GM10266 (cell line): Measurements from ENCODE around the gene ROBO2.

Experiments used
- DNase-seq: peaks from one replicate; pipeline ENCODE4 v3.0.0; 2012; ENCODE audit errors: extremely low spot score
- CTCF ChIP-seq: IDR thresholded peaks from 2 replicates; pipeline ENCODE4 v1.5.1; 2012; ENCODE audit warnings: mild to moderate bottlenecking, low read depth; ENCODE audit not compliant: control insufficient read depth, insufficient read depth; ENCODE audit errors: missing control alignments

ROBO2 gene

GRCh38 chr3:77321646-77322045, 281.7 kb downstream of the ROBO2 start:
- DNase-seq, result no peak
- no peak for TF ChIP-seq CTCF

- no peak for DNase-seq
- no peak for TF ChIP-seq CTCF
Observed at GRCh38 chr3:77323626-77324025, 283.7 kb downstream of the ROBO2 start.

GRCh38 chr3:77324105-77324504, 284.2 kb downstream of the ROBO2 start:
- no peak for DNase-seq
- no peak for TF ChIP-seq CTCF

GRCh38 chr3:77325280-77325679, 285.4 kb downstream of the ROBO2 start:
- no peak for DNase-seq
- no peak for TF ChIP-seq CTCF

- TF ChIP-seq CTCF, result no peak
- DNase-seq, result no peak
Observed at GRCh38 chr3:77325702-77326101, 285.8 kb downstream of the ROBO2 start.

GRCh38 chr3:77326586-77326985, 286.7 kb downstream of the ROBO2 start:
- TF ChIP-seq CTCF, result no peak
- no peak for DNase-seq

- no peak for DNase-seq
- no peak for TF ChIP-seq CTCF
Observed at GRCh38 chr3:77328690-77329089, 288.8 kb downstream of the ROBO2 start.

GRCh38 chr3:77329116-77329515, 289.2 kb downstream of the ROBO2 start:
- DNase-seq, result no peak
- TF ChIP-seq CTCF, result no peak
